H1 (cell line): ENCODE data around the gene RALA. TPM values are rescaled to one million over a fixed set of nuclear protein-coding genes. Genes with fewer than 3 reads are reported as not detected.
A peak's percentile ranks its signal among the peaks of the same experiment; 100 is the strongest.

Experiments used
- CTCF ChIA-PET: fragments of 300-600 bp; sonication (Branson Sonifier 250); formaldehyde crosslinking; loops from one replicate; lab custom pipeline; 2021; ENCODE audit not compliant: partially characterized antibody; lab: Charles Lee
- POLR2A ChIA-PET: fragments of 300-600 bp; sonication (Branson Sonifier 250); formaldehyde crosslinking; loops from one replicate; lab custom pipeline; 2021; ENCODE audit warnings: inconsistent platforms; ENCODE audit not compliant: partially characterized antibody; lab: Charles Lee
- DNase-seq, 2 experiments: peaks; one replicate each; pipeline versions ENCODE4 v3.0.0 to v3.0.0-alpha.2; 2010 to 2022; ENCODE audit warnings: low spot score in 2 of 2, low read depth in 1 of 2, mixed read lengths in 1 of 2
- FAIRE-seq: peaks from 2 replicates; lab custom pipeline; 2011; peaks lifted over from hg19 to GRCh38; lab: Jason Lieb, UNC
- H2AFZ ChIP-seq: 2 replicates; pipeline ENCODE4 v1.8.1; 2012; ENCODE audit warnings: low read length, inconsistent platforms
- H2AK5ac ChIP-seq: 2 replicates; pipeline ENCODE4 v1.6.1; 2013; ENCODE audit warnings: low read depth, low read length
- H2BK120ac ChIP-seq: replicated peaks from 2 replicates; pipeline ENCODE3; 2013; ENCODE audit warnings: low read depth, low read length, inconsistent platforms
- H2BK12ac ChIP-seq: 2 replicates; pipeline ENCODE4 v1.6.1; 2013; ENCODE audit warnings: low read depth, low read length
- H2BK15ac ChIP-seq: 2 replicates; pipeline ENCODE4 v1.6.1; 2013; ENCODE audit warnings: low read length
- H2BK20ac ChIP-seq: 2 replicates; pipeline ENCODE4 v1.6.1; 2013; ENCODE audit warnings: low read length
- H2BK5ac ChIP-seq: 2 replicates; pipeline ENCODE4 v1.6.1; 2013; ENCODE audit warnings: low read depth, low read length
- H3K14ac ChIP-seq: 2 replicates; pipeline ENCODE4 v1.6.1; 2013; ENCODE audit warnings: inconsistent platforms; ENCODE audit not compliant: insufficient read length
- H3K18ac ChIP-seq: 2 replicates; pipeline ENCODE4 v1.6.1; 2013; ENCODE audit warnings: low read length; ENCODE audit errors: extremely low read depth
- H3K23ac ChIP-seq: 2 replicates; pipeline ENCODE4 v1.6.1; 2013; ENCODE audit warnings: inconsistent platforms; ENCODE audit not compliant: insufficient read length
- H3K23me2 ChIP-seq: 2 replicates; pipeline ENCODE4 v1.6.1; 2013; ENCODE audit warnings: low read depth, low read length
- H3K27ac ChIP-seq: 2 replicates; pipeline ENCODE4 v1.6.1; 2011; ENCODE audit warnings: low read depth, low read length, inconsistent platforms
- H3K27me3 ChIP-seq, 4 experiments: replicated peaks in 1 of 4; 1 replicate in 1 of 4; 2 replicates in 3 of 4; pipeline versions ENCODE4 v1.6.1 to v1.8.1; 2011 to 2013; ENCODE audit warnings: low read length in 3 of 4, mild to moderate bottlenecking in 3 of 4, inconsistent platforms in 2 of 4, mixed read lengths in 2 of 4, moderate library complexity in 1 of 4; ENCODE audit not compliant: control insufficient read depth in 3 of 4, insufficient read depth in 3 of 4; ENCODE audit errors: extremely low read depth in 1 of 4
- H3K36me3 ChIP-seq, 4 experiments: 2 replicates each; pipeline versions ENCODE4 v1.6.1 to v1.8.1; 2011 to 2013; ENCODE audit warnings: mild to moderate bottlenecking in 4 of 4, low read length in 3 of 4, moderate library complexity in 2 of 4, control low read depth in 1 of 4, inconsistent platforms in 1 of 4; ENCODE audit not compliant: insufficient read depth in 4 of 4, control insufficient read depth in 2 of 4
- H3K4ac ChIP-seq: replicated peaks from 2 replicates; pipeline ENCODE3; 2013; ENCODE audit warnings: low read length, low read depth, mixed read lengths, inconsistent platforms; ENCODE audit not compliant: insufficient read length
- H3K4me1 ChIP-seq, 4 experiments: replicated peaks in 1 of 4; 1 replicate in 1 of 4; 2 replicates in 3 of 4; pipeline versions ENCODE4 v1.6.1 to v1.8.1; 2011 to 2013; ENCODE audit warnings: low read length in 3 of 4, inconsistent platforms in 2 of 4, mixed read lengths in 1 of 4; ENCODE audit not compliant: insufficient read depth in 4 of 4, control insufficient read depth in 3 of 4
- H3K4me2 ChIP-seq, 2 experiments: 2 replicates each; pipeline versions ENCODE4 v1.6.1 to v1.8.1; 2011 to 2013; ENCODE audit warnings: low read depth in 2 of 2, low read length in 2 of 2, control low read depth in 1 of 2, inconsistent platforms in 1 of 2, mild to moderate bottlenecking in 1 of 2; ENCODE audit not compliant: insufficient read depth in 1 of 2
- H3K4me3 ChIP-seq, 4 experiments: fragments of 200-600, 300-600 bp in 1 of 4; sonication (generic), shearing (Covaris generic), sonication (Bioruptor Twin) in 1 of 4; 2 replicates each; pipeline versions ENCODE4 v1.5.1 to v1.8.1; 2011 to 2016; ENCODE audit warnings: low read length in 4 of 4, low read depth in 3 of 4, control low read depth in 2 of 4, inconsistent platforms in 2 of 4, mild to moderate bottlenecking in 2 of 4, mixed read lengths in 1 of 4, moderate library complexity in 1 of 4; ENCODE audit not compliant: insufficient read depth in 2 of 4; ENCODE audit errors: extremely low read depth in 1 of 4
- H3K56ac ChIP-seq: replicated peaks from 2 replicates; pipeline ENCODE3; 2013; ENCODE audit warnings: low read depth, mild to moderate bottlenecking, mixed read lengths, low read length, inconsistent platforms; ENCODE audit not compliant: insufficient read length
- H3K79me1 ChIP-seq: 2 replicates; pipeline ENCODE4 v1.6.1; 2013; ENCODE audit warnings: low read depth, low read length, control low read depth
- H3K79me2 ChIP-seq, 2 experiments: 2 replicates each; pipeline versions ENCODE4 v1.6.1 to v1.8.1; 2012 to 2013; ENCODE audit warnings: low read length in 2 of 2, mild to moderate bottlenecking in 2 of 2, inconsistent platforms in 1 of 2; ENCODE audit not compliant: insufficient read depth in 2 of 2, control insufficient read depth in 1 of 2
- H3K9ac ChIP-seq, 4 experiments: replicated peaks in 1 of 4; 1 replicate in 1 of 4; 2 replicates in 3 of 4; pipeline versions ENCODE4 v1.6.1 to v1.8.1; 2011 to 2013; ENCODE audit warnings: low read depth in 3 of 4, low read length in 3 of 4, control low read depth in 2 of 4, mild to moderate bottlenecking in 2 of 4, moderate library complexity in 2 of 4, inconsistent platforms in 1 of 4; ENCODE audit errors: extremely low read depth in 1 of 4
- H3K9me3 ChIP-seq, 2 experiments: 2 replicates each; pipeline versions ENCODE4 v1.6.1 to v1.8.1; 2012 to 2013; ENCODE audit warnings: mild to moderate bottlenecking in 2 of 2, moderate library complexity in 2 of 2, control low read depth in 1 of 2, inconsistent platforms in 1 of 2, low read depth in 1 of 2, low read length in 1 of 2, mixed read lengths in 1 of 2; ENCODE audit not compliant: insufficient read depth in 2 of 2
- H4K20me1 ChIP-seq, 2 experiments: replicated peaks in 1 of 2; 2 replicates each; pipeline versions ENCODE3 to v1.8.1; 2011 to 2013; ENCODE audit warnings: inconsistent platforms in 2 of 2, low read length in 2 of 2, mild to moderate bottlenecking in 1 of 2; ENCODE audit not compliant: insufficient read depth in 2 of 2, control insufficient read depth in 1 of 2
- H4K5ac ChIP-seq: 2 replicates; pipeline ENCODE4 v1.6.1; 2013; ENCODE audit warnings: low read length, low read depth, mixed read lengths, inconsistent platforms; ENCODE audit not compliant: insufficient read length
- H4K8ac ChIP-seq: 2 replicates; pipeline ENCODE4 v1.8.0; 2013; ENCODE audit warnings: mild to moderate bottlenecking, moderate library complexity, low read length, inconsistent platforms; ENCODE audit not compliant: insufficient read depth; ENCODE audit errors: extremely low read depth
- H4K91ac ChIP-seq: replicated peaks from 2 replicates; pipeline ENCODE3; 2013; ENCODE audit warnings: low read length, mixed read lengths, inconsistent platforms; ENCODE audit not compliant: insufficient read length
- KDM4A ChIP-seq: IDR thresholded peaks from one replicate; pipeline ENCODE4 v1.7.1; 2012; ENCODE audit warnings: low read depth, mild to moderate bottlenecking, moderate library complexity, low read length, inconsistent platforms; ENCODE audit not compliant: severe bottlenecking
- PHF8 ChIP-seq: fragments of 200-600 bp; sonication (generic); conservative IDR thresholded peaks from 2 replicates; pipeline ENCODE4 v1.7.1; 2012; ENCODE audit warnings: low read depth, mild to moderate bottlenecking, inconsistent platforms, low read length, moderate library complexity
- RBBP5 ChIP-seq: IDR thresholded peaks from 2 replicates; pipeline ENCODE4 v1.7.1; 2012; ENCODE audit warnings: low read depth, mild to moderate bottlenecking, inconsistent platforms, low read length, moderate library complexity, borderline replicate concordance
- SAP30 ChIP-seq: fragments of 300-600 bp; sonication (generic); IDR thresholded peaks from 2 replicates; pipeline ENCODE4 v1.7.1; 2012; ENCODE audit warnings: low read length, moderate library complexity, mild to moderate bottlenecking, inconsistent platforms; ENCODE audit not compliant: insufficient read depth, insufficient replicate concordance
- SIRT6 ChIP-seq: IDR thresholded peaks from one replicate; pipeline ENCODE4 v1.7.1; 2012; ENCODE audit warnings: low read length, inconsistent platforms
- TAF1 ChIP-seq: IDR thresholded peaks from 2 replicates; pipeline ENCODE4 v1.6.1; 2011; ENCODE audit warnings: mild to moderate bottlenecking, low read depth, low read length
- TBP ChIP-seq: IDR thresholded peaks from 2 replicates; pipeline ENCODE4 v1.6.1; 2011; ENCODE audit warnings: low read depth, low read length, improper control_type of control experiment
- WGBS, 2 experiments: shearing (Covaris generic) in 1 of 2; methylation state at CpG; one replicate each; pipeline versions ENCODE4 v1.1.6 to v1.1.7; 2013 to 2015; ENCODE audit warnings: low lambda C conversion rate in 2 of 2, mixed read lengths in 2 of 2, inconsistent platforms in 1 of 2, low coverage in 1 of 2, missing lambda C conversion rate in 1 of 2; ENCODE audit not compliant: insufficient replicate concordance in 2 of 2, insufficient coverage in 1 of 2, insufficient read length in 1 of 2; ENCODE audit errors: extremely low coverage in 1 of 2, missing lambda C conversion rate in 1 of 2; 5-methylcytosine and 5-hydroxymethylcytosine counted together
- long read RNA-seq, 2 experiments: library from RNA in 1 of 2; library from capped mRNA in 1 of 2; stranded (forward); transcript quantifications; one replicate each; pipeline ENCODE4 v2.0.0, GENCODE V29; 2021; ENCODE audit warnings: inconsistent platforms in 1 of 2
- polyA minus RNA-seq, 3 experiments: library from RNA; depleted of rRNA, polyadenylated mRNA; stranded (reverse); fragments of >200 nt; gene quantifications; 1 replicate in 2 of 3; 2 replicates in 1 of 3; pipeline ENCODE4 v1.2.3, GENCODE V29; 2011
- polyA plus RNA-seq, 7 experiments: library from polyadenylated mRNA; depleted of rRNA in 3 of 7; stranded (reverse) in 5 of 7; unstranded in 2 of 7; fragments of >200 nt in 5 of 7; fragments of 200-250 nt in 2 of 7; gene quantifications; 1 replicate in 5 of 7; 2 replicates in 1 of 7; 4 replicates in 1 of 7; pipeline versions ENCODE4 v1.2.1 to v1.2.3, GENCODE V29; 2011 to 2013; ENCODE audit warnings: missing spikeins in 2 of 7, mixed read lengths in 2 of 7
- total RNA-seq: library from RNA; stranded (reverse); fragmentation: NEBNext Ultra II Directional; extraction: Animal tissue kit (Norgen Biotek cat#: 25700); gene quantifications from 2 replicates; pipeline ENCODE4 v1.2.1, GENCODE V29; 2021

The RALA gene
- total RNA-seq = 68.5 and 72.8 TPM in 2 replicates
- 13.2 and 24.1 TPM in 2 replicates for polyA plus RNA-seq (2011; rRNA removed)
- 28.5 TPM for polyA plus RNA-seq (2011; cell fraction: cytosol; rRNA removed)
- polyA plus RNA-seq (2011; cell fraction: nucleus; rRNA removed) = 8.0 TPM
- polyA plus RNA-seq (2012, experiment 1 of 2) = 36.6 to 59.4 TPM (median 39.1 TPM) in 4 replicates
- polyA plus RNA-seq (2012, experiment 2 of 2) = 8.6 TPM
- 53.4 TPM for polyA plus RNA-seq (2013, experiment 1 of 2)
- 56.7 TPM for polyA plus RNA-seq (2013, experiment 2 of 2)
- 36.5 and 37.2 TPM in 2 replicates for polyA minus RNA-seq (2011; rRNA and poly(A)+ RNA removed)
- 52.2 TPM for polyA minus RNA-seq (2011; cell fraction: cytosol; rRNA and poly(A)+ RNA removed)
- 31.1 TPM for polyA minus RNA-seq (2011; cell fraction: nucleus; rRNA and poly(A)+ RNA removed)
- long read RNA-seq, experiment 1, transcript RALA-201 (5 exons, 2,880 nt) = major isoform, 24 of 68 reads
- long read RNA-seq, experiment 1, partial matches to known transcripts = 42 of 68 reads
- long read RNA-seq, experiment 1, other reads (novel, unspliced or antisense) = 2 of 68 reads
- long read RNA-seq, experiment 2, transcript RALA-201 (5 exons, 2,880 nt) = major isoform, 5 of 77 reads
- long read RNA-seq, experiment 2, partial matches to known transcripts = 44 of 77 reads
- long read RNA-seq, experiment 2, other reads (novel, unspliced or antisense) = 28 of 77 reads

DNA sequence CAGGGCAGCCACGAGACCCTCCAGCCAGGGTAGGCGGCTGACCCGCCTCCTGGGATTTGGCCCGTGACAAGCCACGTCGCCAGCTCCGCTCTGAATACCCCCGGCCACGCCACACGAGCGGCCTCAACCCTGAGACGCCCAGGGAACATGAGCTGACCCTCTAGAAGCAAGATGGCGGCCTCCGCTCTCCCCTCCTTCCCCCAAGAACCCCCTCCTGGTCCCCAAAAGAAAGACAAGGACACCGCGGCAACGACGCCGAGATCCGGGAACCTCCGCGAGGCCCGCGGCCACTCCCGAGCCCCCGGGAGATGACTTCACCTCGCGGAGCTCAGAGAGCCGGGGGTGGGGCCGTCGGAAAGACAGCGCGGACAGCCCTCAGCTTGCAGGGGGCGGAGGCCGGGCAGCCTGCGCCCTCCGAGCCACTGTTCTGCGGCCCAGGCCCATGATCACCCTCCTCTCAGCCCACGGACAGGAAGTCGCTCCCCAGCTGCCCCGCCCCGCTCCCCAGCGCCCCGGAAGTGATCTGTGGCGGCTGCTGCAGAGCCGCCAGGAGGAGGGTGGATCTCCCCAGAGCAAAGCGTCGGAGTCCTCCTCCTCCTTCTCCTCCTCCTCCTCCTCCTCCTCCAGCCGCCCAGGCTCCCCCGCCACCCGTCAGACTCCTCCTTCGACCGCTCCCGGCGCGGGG lies at the start of gene RALA:
TSS of gene RALA (plus strand) at position 526 of the 685 bp plus-strand sequence. CDS start 63,096 bp downstream, outside the sequence.
- Histone ChIP-seq H3K23ac (no peak within 1 kb of the TSS), H2BK20ac (no peak within 1 kb of the TSS), H3K4ac (no peak within 1 kb of the TSS), H3K27ac (peak within 1 kb of the TSS; percentile 98), H4K20me1 (peaks cover 0 to 6% of the 10 kb centered on the region in 2 experiments), H3K18ac (peak within 1 kb of the TSS; percentile 99), H3K9ac (peak within 1 kb of the TSS; percentile 93 to 96 (median 94)), H3K27me3 (no peaks in the 10 kb centered on the region), H4K91ac (peak within 1 kb of the TSS; percentile 87), H3K56ac (peak within 1 kb of the TSS; percentile 90), H3K14ac (peak within 1 kb of the TSS; percentile 27), H3K79me1 (peaks cover 5% of the 10 kb centered on the region; the same call in 1 of the 2 replicates), H2BK120ac (no peak within 1 kb of the TSS), H3K4me2 (peak within 1 kb of the TSS; percentile 87 to 89), H2BK12ac (0 out of 2 replicates have a peak within 1 kb of the TSS, but pooled peaks have one; percentile 51), H3K4me1 (peaks cover 2 to 8% (median 5%) of the 10 kb centered on the region in 4 experiments; a peak in 6 of 7 replicates), H2BK15ac (no peak within 1 kb of the TSS), H3K23me2 (peaks cover 7% of the 10 kb centered on the region), H4K8ac (peak within 1 kb of the TSS; percentile 99), H4K5ac (peak within 1 kb of the TSS; percentile 97), H3K4me3 (peak within 1 kb of the TSS; percentile 69 to 93 (median 78)), H2AFZ (peak within 1 kb of the TSS; percentile 60; the same call in 1 of the 2 replicates), H2BK5ac (peak within 1 kb of the TSS; percentile 89), H3K36me3 (peaks cover 0 to 4% (median 0%) of the 10 kb centered on the region in 4 experiments; a peak in 1 of 8 replicates), H3K79me2 (peaks cover 23 to 50% of the 10 kb centered on the region in 2 experiments), H3K9me3 (no peaks in the 10 kb centered on the region), H2AK5ac (no peak within 1 kb of the TSS)
- DNase-seq (peak; percentile 77 to 92), FAIRE-seq (no peak)
- CTCF ChIA-PET = interaction anchor here (0.9 to 15.8 kb wide), 9 partner anchors 8 to 121 kb away, joined by 3 to 145 read pairs (median 5); no protein-coding TSS in a partner anchor
- WGBS, 2 experiments = 5% methylated on average over 40 of the region's 56 CpGs; no CpG with 5 or more reads in 1 of the 2 experiments
- POLR2A ChIA-PET = interaction anchor here (0.5 to 4.6 kb wide), 30 partner anchors 9 to 1539 kb away, joined by 3 to 47 read pairs (median 4); no protein-coding TSS in a partner anchor
- TF ChIP-seq KDM4A (peak; percentile 41), RBBP5 (no peak), TBP (peak; percentile 84), TAF1 (peak; percentile 95), PHF8 (peak; percentile 95), SIRT6 (no peak), SAP30 (no peak)
